HG03354 (cell line): ENCODE results near the gene BATF3.
A peak's percentile ranks its signal among the peaks of the same experiment; 100 is the strongest.
"Not testable (repeated sequence)": the region's sequence is repeated elsewhere in the genome, so short reads cannot be mapped to it uniquely, and the experiment has no call there.

Source experiments
- ATAC-seq: cut with Tn5 transposase; IDR thresholded peaks from one replicate; pipeline ENCODE4 v1.9.1; 2021; ENCODE audit warnings: mild to moderate bottlenecking; ENCODE audit not compliant: unreplicated experiment, poor library complexity, severe bottlenecking

The BATF3 gene, protein sequence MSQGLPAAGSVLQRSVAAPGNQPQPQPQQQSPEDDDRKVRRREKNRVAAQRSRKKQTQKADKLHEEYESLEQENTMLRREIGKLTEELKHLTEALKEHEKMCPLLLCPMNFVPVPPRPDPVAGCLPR

DNA sequence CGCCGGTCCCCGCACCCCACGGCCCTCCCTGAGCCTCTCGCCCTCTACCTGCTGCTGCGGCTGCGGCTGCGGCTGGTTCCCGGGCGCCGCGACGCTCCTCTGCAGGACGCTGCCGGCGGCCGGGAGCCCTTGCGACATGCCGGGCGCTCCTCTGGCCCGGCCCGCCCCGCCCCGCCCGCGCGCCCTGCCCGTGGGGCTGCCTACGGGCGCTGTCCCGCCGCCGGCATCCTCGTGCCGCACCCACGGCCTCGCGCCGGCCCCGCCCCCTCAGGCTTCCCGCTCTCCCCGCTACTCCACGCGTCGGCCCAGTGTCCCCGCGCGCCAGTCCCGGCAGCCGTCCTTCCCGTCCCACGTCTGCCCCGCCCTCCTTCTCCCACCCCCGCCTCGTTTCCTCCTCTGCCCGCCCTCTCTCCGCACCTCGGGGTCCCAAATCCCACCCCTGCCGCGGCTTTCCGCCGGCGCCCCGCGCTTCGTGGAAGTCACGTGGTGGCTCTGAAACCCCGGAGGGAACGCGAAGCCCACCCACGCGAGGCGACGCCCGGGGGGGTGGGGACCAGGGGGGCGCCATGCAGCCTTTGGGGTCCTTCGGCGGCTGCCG, at the start of gene BATF3:
Gene BATF3 (minus strand): TSS at position 216 of the 598 bp plus-strand sequence. CDS start 78 bp downstream, at position 138.
- peak; percentile 23 for ATAC-seq

DNA sequence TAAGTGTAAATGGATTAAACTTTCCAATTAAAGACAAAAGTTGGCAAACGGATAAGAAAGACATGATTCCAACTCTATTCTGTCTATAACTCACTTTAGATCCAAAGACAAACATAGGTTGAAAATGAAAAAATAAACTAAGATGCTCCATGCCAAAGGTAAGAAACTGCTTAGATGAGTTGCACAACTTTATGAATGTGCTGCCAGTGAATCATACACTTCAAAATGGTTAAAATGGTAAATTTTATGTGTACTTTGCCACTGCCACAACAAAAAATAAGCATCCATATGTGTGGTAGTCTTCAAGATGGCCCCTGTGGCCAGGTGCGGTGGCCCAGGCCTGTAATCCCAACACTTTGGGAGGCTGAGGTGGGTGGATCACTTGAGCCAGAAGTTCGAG, 46.9 kb upstream of the BATF3 start:
- ATAC-seq: no peak

DNA sequence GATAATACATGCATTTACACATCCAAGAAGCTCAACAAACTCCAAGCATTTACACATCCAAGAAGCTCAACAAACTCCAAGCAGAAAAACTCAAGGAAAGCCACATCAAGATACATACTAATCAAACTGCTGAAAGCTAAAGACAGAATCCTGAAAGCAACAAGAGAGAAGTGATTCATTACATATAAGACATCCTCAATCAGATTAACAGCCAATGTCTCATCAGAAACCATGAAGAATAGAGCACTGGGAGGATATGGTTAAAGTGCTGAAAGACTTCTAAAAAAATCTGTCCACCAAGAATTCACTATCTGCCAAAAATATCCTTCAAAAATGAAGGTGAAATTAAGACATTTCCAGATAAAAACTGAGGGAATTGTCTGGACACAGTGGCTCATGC, 45.7 kb upstream of the BATF3 start:
- ATAC-seq: no peak

DNA sequence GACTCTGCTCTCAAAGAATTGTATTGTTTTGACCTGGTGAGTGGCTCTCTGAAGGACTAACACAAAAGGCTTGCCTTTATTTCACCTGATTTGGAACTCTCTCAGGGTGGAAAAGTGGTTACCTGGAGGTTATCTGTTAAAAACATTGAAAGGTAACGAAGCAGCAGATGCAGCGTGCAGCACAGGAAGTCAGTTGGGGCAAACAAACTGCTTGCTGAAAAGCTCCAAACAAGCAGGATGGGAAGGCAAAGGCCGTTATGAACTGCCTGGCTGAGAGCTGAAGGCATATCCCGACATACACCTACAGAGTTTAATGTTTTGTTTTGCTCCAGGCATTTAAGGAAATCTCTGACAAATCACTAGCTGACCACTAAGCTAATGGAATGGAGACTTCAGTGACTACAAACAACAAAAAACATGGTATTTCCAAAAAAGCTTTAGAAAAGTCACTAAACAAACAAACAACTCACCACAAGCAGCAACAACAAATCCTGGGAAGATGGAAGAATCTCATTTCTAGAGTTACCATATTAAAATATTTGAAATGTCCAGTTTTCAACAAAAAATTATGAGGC, 44.3 kb upstream of the BATF3 start:
- ATAC-seq: no peak

DNA sequence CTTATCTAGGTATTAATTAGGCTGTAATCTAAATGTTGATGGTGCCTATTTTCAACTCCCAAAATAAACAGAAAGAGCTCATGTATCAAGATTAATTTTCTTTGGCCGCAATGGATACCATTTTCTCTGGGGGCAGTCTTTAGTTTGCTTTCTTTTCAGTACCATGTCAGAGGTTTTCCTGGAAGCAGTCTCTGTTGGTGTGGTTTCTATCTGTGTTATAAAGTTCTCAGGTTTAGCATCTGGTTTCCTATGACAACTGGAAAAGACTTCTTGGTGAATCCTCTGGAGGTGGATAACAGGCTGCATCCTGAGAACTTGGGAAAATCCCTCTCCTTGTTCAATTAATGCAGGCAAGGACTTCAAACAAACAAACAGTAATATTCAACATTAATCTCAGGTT, 38.7 kb upstream of the BATF3 start:
- no peak for ATAC-seq

DNA sequence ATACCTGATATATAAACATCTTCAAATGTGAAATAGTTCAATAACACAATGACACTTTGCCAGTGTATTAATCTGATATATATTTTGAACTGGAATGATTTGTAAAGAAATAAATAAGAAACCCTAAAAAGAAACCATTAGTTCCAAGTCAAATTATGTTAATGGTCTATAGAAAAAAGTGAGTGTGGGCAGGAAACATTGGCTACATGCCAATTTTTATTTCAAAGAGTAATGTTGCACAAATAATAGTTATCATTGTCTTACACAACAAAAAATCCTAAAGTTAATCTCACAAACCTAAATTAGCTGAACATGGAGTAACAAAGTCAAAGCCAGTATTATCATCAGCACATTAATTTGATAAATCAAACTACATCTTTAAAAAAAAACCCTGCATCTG, 37.9 kb upstream of the BATF3 start:
- no peak for ATAC-seq

DNA sequence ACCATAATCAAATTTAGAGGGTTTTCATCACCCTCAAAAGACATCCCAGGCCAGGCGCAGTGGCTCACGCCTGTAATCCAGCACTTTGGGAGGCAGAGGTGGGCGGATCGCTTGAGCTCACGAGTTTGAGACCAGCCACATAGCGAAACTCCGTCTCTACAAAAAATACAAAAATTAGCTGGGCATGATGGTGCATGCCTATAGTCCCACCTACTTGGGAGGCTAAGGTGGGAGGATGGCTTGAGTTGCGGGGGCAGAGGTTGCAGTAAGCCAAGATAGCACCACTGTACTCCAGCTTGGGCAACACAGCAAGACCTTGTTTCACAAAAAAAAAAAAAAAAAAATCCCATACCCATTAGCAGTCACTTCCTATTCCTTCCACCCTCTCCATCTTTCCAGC, 33.5 kb upstream of the BATF3 start:
- no peak for ATAC-seq

DNA sequence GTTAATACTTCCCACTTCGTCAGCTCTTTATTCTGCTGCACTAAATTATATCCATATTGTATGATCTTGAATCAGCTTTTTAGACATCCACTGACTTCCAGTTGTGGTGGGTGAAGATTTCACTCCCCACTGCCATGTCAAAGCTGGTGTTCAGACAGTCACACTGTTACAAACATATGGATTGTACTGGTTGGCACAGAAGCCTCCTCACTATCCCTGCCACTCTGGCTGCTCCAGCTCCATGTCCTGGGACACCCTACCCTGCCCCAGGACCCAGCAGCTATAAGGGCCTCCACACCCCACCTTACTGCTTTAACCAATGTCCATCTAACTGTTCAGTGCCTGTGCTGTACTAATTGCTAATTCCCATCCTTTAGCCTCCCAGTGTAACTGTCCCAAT, 32.0 kb upstream of the BATF3 start:
- ATAC-seq: no peak

DNA sequence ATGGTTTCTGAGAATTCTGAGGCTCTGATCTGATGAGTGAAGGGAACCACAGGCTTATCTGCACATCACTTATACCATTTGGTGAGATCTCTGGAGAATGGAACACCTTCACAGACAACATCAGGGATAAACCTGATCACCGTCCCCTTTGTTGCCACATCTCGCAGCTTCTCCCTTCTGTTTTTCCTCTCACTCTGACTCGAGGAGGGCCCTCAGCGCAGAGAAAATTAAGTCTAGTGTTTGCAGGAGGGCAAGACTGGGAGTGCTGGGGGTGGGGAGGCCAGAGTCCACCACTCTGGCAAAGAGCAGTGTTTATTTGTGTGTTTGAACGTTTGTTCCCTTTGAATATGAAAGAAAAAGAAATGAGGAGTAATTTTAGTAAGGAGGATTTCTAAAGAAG, 29.0 kb upstream of the BATF3 start:
- no peak for ATAC-seq

DNA sequence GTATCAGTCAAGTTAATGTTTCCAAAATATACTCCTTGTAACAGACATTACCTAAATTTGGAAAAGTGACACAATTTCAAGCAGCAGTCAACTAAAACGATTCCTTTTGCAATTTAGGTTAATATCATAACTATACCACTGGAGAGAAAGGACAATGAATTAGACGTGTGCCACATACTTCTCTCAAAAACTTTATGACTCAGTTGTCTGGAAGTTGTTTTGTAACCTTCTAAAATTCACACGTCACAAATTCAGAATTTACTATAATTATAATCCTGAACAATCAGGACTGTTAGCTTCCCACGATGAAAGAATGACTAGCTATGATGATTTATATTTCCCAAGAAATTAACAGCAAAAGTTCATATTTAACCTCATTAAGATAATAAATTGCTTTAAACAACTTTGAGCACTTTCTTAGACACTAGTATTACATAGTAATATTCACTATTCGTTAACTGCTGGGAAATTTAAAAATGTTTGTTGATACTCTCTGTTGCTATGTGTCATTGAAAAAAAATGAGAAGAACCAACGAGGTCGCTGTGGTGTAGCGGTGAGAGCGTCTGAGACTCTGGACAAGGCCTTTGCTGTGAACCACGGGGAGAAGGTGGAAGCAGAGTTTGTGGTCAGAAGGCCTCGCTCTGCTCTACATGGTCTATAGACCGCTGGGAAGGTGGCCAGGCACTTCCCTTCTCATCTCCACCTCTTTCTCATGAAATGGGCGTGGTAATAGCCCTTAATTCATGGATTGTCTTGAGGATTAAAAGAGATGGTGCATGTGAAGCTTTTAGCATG, 27.9 kb upstream of the BATF3 start:
- no peak for ATAC-seq

DNA sequence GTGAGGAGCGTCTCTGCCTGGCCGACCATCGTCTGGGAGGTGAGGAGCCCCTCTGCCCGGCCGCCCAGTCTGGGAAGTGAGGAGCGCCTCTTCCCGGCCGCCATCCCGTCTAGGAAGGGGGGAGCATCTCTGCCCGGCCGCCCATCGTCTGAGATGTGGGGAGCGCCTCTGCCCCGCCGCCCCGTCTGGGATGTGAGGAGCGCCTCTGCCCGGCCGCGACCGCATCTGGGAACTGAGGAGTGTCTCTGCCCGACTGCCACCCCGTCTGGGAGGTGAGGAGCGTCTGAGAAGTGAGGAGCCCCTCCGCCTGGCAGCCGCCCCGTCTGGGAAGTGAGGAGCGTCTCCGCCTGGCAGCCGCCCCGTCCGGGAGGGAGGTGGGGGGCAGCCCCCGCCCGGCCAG, 25.0 kb upstream of the BATF3 start:
- not testable (repeated sequence) for ATAC-seq

DNA sequence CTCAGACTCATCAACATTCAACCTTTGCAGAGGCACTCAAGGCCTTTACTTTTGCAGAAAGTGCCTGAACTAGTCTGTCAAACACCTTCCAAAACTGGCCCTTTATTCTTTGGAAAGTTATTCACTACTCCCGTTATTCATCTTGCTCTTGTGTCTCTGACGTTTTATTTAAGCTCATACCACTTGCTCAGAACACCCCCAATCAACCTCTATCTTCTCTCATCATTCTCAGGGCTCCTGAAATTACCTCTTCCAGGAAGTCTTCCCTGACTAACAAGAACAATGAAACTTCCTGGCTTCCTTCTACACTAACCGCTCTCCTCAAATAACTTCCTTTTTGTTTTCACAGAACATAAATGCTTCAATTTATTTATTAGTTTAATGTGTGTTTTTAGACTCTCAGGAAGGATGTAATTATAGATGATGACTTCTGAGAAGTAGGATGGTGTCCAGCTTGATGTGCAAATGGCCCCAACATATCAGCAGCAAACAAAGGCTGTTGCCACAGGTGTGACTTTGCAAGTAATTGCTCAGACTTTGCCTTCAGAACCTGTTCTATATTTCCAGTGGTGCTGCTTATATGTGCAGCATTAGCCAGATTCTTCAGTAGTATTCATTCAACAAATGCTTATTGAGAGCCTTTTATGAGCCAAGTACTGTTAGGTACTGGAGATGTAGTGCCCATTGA, 22.8 kb upstream of the BATF3 start:
- no peak for ATAC-seq

DNA sequence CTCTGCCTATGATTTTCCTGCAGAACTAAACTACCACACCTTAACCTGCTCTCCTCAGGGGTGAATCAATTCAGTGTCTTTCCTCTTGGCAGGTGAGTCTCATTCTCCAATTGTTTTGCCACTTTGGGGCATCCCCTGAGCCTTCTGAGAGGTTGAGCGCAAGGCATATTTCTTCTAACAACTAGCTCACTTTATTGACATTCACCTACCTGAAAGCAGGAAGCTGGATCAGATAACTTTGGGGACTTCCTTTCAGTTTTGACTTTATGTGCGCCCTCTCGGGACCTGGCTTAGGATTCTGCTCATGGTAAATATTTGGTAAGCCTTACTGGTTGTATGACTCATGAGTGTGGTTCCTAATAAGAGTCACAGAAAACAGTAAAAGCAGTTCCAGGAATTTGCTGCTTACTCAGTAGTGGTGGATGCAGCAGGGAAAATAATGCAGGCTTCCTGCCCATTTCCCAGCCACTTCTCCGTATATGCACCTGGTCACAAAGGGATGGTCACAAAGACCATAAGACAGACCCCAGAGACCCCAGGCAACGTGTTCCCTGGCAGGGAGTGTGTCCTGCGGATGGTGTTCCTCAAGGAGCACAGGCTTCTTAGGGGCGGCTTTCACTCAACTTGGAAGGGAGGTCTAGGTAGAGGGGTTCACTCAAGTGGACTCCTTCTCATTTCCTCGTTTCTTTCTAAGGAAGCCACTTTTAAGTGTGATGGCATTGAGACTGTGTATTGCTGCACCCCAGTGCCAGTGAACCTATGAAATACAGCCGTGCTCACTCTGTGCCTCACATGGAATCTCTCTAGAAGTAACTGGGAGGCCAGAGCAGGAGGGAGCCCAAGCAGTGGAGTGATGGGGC, 22.0 kb upstream of the BATF3 start:
- peak; percentile 58 for ATAC-seq

DNA sequence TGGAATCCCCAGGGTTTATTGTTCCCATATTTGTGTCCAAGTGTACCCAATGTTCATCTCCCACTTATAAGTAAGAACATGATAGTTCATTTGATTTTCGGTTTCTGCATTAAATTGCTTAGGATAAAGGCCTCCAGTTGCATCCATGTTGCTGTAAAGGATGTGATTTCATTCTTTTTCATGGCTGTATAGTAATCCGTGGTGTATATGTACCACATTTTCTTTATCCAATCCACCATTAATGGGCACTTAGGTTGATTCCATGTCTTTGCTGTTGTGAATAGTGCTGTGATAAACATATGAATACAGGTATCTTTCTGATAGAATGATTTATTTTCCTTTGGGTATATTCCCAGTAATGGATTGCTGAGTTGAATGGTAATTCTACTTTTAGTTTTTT, 20.0 kb upstream of the BATF3 start:
- ATAC-seq: no peak

DNA sequence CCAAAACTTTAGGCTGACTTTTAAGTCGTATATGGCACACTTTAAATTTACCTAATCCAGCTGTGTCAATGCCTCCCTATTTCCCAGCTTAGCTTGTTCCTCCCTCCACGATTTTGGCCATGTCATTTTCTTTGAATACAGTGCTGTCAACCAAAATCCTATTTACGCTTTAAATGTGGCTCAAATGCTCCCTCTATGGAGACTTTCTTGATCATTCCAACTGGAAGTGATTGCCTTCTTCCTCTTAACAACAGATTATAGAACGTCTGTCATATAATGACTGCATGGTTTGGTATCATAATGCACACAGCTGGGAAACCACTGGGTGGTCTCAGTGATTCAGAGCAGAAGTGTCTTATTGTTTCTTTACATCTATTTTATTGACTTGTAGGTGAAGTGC, 18.9 kb upstream of the BATF3 start:
- no peak for ATAC-seq

DNA sequence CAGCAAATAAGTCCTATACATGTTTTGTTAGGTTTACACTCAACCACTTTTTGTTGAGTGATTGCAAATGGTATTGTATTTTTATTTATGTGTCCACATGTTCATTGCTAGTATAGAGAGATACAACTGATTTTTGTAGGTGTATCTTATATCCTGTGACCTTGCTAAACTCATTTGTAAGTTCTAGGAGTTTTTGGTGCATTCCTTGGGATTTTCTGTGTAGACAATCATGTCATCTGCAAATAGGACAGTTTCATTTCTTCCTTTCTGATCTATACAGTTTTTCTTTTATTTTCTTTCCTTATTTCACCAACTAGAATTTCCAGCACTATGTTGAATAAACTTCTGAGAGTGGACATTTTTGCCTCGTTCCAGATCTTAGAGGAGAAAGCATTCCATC, 16.5 kb upstream of the BATF3 start:
- no peak for ATAC-seq

DNA sequence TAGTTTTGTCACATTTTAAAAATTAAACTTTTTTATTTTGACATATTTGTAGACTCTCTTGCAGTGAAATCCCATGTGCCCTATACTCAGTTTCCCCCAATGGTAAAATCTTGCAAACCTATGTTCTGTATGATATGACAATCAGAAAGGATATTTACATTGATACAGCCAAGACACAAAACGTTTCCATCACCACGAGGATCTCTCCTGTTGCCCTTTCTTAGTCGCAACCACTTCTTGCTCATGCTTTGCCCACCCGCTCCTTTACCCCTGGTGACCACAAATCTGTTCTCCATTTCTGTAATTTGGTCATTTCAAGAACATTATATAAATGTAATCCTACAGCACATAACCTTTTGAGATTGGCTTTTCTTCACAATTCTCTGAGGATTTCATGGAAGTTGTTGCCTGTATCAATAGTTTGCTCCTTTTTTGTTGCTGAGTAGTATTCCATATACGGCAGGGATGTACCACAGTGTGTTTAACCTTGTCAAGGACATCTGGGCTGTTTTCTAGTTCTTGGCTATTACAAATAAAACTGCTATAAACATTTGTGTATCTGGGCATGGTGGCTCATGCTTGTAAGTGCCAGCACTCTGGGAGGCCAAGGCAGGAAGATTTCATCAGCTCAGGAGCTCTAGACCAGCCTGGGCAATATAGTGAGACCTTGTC, 14.0 kb upstream of the BATF3 start:
- no peak for ATAC-seq

DNA sequence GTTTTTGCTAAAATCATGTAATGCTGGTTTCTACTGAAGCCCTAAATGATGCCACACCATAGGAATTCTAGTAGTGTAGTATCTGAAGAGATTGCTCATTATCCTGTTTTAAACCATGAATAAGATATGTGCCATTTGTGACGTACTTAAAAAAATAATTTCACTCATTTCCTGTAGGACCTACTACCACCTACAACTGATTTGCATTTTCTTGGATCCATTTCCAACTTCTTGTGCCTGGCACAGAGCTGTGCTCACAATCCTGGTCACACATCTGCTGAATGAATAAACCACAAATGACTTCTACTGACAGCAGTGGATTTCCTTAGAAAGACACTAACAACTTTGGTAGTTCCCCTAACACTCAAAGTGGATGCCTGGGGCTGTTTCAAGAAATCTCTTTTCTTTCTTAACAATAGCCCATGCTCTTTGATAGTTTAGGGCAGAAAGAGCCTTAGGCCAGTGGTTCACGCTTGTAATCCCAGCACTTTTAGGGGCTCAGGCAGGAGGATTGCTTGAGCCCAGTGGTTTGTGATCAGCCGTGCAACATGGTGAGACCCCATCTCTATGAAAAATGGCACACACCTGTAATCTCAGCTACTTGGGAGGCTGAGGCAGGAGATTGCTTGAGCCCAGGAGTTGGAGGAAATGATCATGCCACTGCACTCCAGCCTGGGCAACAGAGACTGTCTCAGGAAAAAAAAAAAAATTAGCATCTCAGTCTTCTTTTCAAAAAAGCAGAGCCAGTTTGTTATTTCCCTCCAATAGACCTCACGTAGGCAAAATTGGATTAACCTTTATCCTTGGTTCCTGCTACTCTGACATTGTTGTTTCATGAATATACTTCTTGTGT, 13.0 kb upstream of the BATF3 start:
- ATAC-seq: no peak
